Rectal smooth muscle tissue (tissue), 1 donor: ENCODE measurements around the gene ATP6AP1.

ENCODE experiments used
- H3K27ac ChIP-seq: one replicate; pipeline ENCODE4 v1.7.0; 2013; ENCODE audit warnings: low read depth, low read length, inconsistent platforms
- H3K27me3 ChIP-seq: one replicate; pipeline ENCODE4 v1.7.0; 2013; ENCODE audit warnings: low read length; ENCODE audit not compliant: control insufficient read depth, insufficient read depth
- H3K36me3 ChIP-seq: one replicate; pipeline ENCODE4 v1.7.0; 2013; ENCODE audit warnings: low read length; ENCODE audit not compliant: control insufficient read depth, insufficient read depth
- H3K4me1 ChIP-seq: one replicate; pipeline ENCODE4 v1.7.0; 2013; ENCODE audit warnings: low read length; ENCODE audit not compliant: control insufficient read depth, insufficient read depth
- H3K4me3 ChIP-seq: one replicate; pipeline ENCODE4 v1.7.0; 2013; ENCODE audit warnings: low read length
- H3K9ac ChIP-seq: one replicate; pipeline ENCODE4 v1.7.0; 2013; ENCODE audit warnings: low read length

ATP6AP1 gene

DNA sequence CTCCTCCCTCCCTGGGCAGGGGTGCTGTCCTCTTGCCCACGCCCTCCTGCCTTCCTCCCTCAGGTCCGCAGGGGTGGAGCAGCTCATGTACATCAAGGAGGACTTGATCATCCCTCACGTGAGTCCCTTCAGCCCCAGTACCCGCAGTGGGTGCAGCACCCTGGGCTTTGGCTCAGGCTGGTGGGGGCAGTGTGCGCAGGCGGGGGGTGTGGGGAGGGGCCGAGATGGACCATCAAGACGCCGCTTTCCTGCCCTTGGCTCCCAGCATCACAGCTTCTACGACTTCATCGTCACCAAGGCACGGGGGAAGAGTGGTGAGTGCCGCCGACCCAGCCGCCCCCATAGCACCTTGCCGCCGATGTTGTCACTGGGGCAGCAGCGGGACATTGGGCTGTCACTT, 21.1 kb downstream of the ATP6AP1 start:
- Histone ChIP-seq H3K9ac (no peak overlapping the region), H3K36me3 (peaks cover 22% of the 10 kb centered on the region), H3K27ac (no peak overlapping the region), H3K27me3 (no peaks in the 10 kb centered on the region), H3K4me3 (no peak overlapping the region), H3K4me1 (peaks cover 9% of the 10 kb centered on the region)

DNA sequence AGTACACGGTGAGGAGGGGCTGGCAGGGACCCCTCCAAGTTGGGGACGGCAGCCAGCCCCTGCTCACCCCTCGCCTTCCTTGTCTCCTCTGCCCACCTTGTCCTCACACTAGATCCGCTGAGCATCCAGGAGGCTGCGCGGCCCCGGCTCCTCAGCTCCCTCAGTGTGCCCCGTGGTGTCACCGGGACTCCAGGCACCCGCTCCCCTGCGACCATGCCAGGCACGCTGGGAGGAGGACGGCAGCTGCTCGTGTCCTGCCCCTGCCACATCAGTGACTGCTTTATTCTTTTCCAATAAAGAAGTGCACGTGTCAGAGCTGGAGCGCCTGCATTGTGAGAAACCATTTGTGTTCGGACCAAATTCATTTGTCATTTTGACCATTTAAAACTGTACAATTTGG, 21.8 kb downstream of the ATP6AP1 start:
- no peaks in the 10 kb centered on the region for H3K27me3 ChIP-seq
- H3K36me3 ChIP-seq = peaks cover 22% of the 10 kb centered on the region
- H3K4me1 ChIP-seq = peaks cover 2% of the 10 kb centered on the region

DNA sequence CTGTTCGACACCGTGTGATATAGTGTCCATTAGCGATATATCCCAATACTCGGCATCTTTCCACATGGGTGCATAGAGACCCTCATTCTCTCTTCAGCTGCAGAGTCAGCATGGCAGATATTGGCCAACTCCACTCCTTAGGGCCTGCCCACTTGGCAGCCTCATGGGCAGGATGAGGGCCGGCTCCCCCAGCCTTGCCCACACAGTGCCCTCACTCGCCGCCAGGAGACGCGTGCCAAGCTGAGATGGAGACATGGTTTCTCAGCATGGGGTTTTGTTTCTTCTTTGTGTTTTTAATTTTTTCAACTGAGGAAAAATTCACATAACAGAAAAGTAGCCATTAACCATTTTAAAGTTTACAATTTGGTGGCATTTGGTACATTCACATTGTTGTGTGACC, 24.3 kb downstream of the ATP6AP1 start:
- Histone ChIP-seq H3K9ac (no peak overlapping the region), H3K27ac (no peak overlapping the region), H3K36me3 (peaks cover 16% of the 10 kb centered on the region), H3K4me3 (no peak overlapping the region), H3K27me3 (no peaks in the 10 kb centered on the region), H3K4me1 (no peaks in the 10 kb centered on the region)

More for the DNA sequence above, 21.8 kb downstream of the ATP6AP1 start:
- H3K9ac ChIP-seq = no peak overlapping the region
- no peak overlapping the region for H3K27ac ChIP-seq
- no peak overlapping the region for H3K4me3 ChIP-seq

DNA sequence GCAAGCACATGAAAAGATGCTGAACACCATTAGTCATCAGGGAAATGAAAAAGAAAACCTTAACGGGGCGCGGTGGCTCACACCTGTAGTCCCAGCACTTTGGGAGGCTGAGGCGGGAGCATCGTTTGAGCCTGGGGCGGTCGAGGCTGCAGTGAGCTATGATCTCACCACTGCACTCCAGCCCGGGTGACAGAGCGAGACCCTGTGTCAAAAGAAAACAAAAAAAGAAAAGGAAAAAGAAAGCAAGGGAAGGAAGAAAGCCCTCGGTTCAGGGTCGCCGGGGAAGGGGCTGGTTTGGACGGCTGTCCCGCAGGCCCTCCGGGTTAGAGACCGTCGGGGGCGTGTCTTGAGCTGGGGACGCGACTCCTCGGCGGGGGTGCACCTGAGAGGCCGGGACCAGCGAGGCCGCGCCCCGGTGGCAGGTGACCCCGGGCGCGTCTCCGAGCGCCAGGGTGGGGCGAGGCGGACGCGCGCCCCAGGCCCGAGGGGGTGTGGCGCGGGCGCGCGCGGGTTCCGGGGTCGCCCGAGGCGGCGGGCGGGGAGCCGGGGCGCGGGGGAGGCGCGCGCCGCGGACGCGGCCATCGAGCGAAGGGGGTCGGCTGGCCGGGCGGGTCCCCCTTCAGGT, 29.1 kb downstream of the ATP6AP1 start:
- H3K27ac ChIP-seq = no peak overlapping the region
- peaks cover 2% of the 10 kb centered on the region for H3K27me3 ChIP-seq
- H3K4me3 ChIP-seq = peak overlapping the region; percentile 58
- no peak overlapping the region for H3K9ac ChIP-seq
- peaks cover under 1% of the 10 kb centered on the region for H3K36me3 ChIP-seq
- no peaks in the 10 kb centered on the region for H3K4me1 ChIP-seq

DNA sequence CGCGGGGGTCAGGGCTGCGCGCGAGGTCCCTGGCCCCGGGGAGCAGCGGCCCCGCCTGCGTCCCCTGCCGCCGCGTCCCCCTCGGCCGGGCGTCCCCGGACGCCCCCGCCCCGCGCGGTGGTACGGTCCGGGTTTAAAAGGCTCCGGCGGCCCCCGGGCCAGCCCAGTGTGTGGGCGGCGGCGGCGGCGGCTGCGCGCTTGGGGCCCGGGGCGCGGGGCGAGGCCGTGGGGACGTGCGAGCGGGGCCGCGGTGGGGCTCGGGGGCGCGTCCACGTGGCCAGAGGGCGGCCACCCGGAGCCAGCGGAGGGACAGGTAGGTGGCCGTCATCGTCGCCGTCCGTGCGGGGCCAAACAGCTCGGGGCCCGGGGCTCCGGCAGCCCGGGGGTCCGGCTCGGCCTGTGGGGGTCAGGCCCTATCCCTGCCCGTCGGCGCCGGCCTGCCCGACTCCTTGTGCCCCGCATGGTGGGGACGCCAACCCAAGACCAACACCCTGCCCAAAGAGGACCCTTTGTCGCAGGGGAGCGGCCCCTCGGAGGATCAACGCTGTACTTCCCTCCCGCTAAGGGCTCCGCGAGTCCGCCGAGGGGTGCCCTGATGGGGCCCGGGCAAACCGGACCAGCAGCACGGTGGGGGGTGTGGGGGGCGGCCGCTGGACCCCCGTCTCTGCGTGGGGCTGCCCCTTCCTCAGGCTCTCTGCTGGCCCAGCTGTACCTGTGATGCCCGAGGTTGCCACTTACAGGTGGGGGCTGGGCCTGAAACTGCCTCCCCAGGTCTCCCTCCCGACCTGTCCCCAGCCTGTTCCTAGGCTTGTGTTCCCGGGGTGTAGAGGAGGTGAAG, 29.9 kb downstream of the ATP6AP1 start, which contains the start of gene PLXNA3:
PLXNA3 (plus strand) TSS at position 166 of the 838 bp plus-strand sequence. CDS start 1,903 bp downstream, outside the sequence.
- H3K4me1 ChIP-seq = no peaks in the 10 kb centered on the region
- H3K27ac ChIP-seq = peak within 1 kb of the TSS; percentile 50
- H3K27me3 ChIP-seq = peaks cover 3% of the 10 kb centered on the region
- H3K9ac ChIP-seq = no peak within 1 kb of the TSS
- H3K4me3 ChIP-seq = peak within 1 kb of the TSS; percentile 71
- no peaks in the 10 kb centered on the region for H3K36me3 ChIP-seq

DNA sequence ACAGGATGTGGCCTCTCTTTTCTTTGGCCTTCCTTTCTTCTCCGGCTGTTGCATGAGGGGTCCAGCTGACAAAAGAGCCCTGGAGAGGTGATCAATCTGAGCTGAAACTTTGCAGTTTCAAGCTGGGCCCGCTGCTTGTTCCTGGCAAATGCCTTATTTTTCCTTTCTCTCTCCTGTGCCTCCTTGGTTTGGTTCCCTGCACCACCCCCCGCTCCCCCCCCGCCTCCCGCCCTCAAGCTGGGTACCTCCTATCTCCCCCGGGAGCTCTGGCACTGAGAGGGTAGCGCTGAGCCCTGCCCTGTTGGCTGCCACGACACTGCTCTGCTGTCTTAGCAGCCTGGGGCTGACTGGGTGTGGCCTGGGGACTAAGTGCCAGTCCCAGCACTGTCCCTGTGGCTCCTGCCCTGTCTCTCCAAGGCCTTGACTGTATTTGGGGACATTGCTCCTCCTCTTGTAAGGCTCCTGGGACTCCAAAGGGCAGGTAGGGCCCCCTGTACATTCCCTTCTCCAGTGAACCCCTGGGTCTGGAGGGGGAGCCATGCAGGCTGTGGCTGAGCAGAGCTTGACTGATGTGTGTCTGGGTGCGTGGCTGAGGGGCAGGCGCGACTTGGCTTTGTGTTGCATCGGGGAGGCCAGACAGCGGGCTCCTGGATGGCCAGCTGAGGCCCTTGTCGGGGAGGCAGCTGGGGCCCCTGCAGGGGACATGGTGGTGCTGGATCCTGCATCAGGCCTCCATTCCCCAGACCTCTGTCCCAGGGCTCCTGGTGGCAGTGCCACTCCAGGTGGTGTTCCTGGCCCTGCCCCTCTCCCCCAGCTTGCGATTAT, 30.7 kb downstream of the ATP6AP1 start:
- H3K27me3 ChIP-seq = peaks cover 3% of the 10 kb centered on the region
- no peak overlapping the region for H3K27ac ChIP-seq
- H3K4me3 ChIP-seq = peak overlapping the region; percentile 71
- H3K4me1 ChIP-seq = no peaks in the 10 kb centered on the region
- no peaks in the 10 kb centered on the region for H3K36me3 ChIP-seq
- no peak overlapping the region for H3K9ac ChIP-seq

DNA sequence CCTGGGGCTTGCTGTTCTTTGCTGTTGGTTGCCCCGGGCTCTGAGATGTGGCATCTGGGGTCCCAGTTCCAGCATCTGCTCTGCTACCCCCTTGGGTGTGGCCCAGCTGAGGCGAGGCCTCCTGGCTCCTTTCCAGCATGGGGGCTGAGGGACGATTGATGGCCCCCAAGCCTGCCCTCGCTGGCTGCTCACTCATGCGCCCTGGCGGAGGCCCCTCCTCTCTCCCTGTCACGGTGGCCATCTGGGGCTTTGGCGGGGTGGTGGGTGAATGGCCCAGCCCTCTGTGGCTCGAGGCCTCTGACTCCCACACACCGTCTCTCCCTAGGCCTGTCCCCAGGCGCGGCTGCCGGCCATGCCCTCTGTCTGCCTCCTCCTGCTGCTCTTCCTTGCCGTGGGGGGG, 31.4 kb downstream of the ATP6AP1 start:
- Histone ChIP-seq H3K4me3 (peak overlapping the region; percentile 63), H3K9ac (no peak overlapping the region), H3K27me3 (peaks cover 3% of the 10 kb centered on the region), H3K4me1 (no peaks in the 10 kb centered on the region), H3K27ac (no peak overlapping the region), H3K36me3 (no peaks in the 10 kb centered on the region)

DNA sequence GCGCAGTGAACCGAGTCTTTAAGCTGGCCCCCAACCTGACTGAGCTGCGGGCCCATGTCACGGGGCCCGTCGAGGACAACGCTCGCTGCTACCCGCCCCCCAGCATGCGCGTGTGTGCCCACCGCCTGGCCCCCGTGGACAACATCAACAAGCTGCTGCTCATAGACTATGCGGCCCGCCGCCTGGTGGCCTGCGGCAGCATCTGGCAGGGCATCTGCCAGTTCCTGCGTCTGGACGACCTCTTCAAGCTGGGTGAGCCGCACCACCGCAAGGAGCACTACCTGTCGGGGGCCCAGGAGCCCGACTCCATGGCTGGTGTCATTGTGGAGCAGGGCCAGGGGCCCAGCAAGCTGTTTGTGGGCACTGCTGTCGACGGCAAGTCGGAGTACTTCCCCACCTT, 31.8 kb downstream of the ATP6AP1 start:
- Histone ChIP-seq H3K27me3 (peaks cover 3% of the 10 kb centered on the region), H3K9ac (no peak overlapping the region), H3K36me3 (no peaks in the 10 kb centered on the region), H3K4me1 (no peaks in the 10 kb centered on the region), H3K4me3 (no peak overlapping the region), H3K27ac (no peak overlapping the region)

DNA sequence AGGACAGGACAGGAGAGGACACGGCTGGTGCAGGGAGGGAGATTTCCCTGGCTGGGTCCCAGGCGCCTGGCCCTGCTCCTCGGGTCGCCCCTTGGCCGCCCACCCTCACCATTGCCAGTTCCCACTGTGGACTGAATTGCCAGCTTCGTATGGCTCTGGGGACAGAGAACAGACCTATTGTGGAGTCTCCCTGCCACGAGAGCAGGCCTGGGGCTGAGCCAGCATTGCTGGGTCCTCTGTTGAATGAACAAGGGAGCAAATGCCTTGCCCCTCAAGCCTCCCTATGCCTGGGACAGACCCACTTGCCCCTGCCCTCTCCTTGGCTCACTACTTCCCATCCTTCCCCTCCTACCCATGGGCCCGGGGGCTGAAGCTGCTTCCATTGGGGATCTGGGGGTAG, 33.9 kb downstream of the ATP6AP1 start:
- no peak overlapping the region for H3K4me3 ChIP-seq
- H3K36me3 ChIP-seq = peaks cover 4% of the 10 kb centered on the region
- no peak overlapping the region for H3K27ac ChIP-seq
- H3K9ac ChIP-seq = no peak overlapping the region
- peaks cover 3% of the 10 kb centered on the region for H3K27me3 ChIP-seq
- no peaks in the 10 kb centered on the region for H3K4me1 ChIP-seq

DNA sequence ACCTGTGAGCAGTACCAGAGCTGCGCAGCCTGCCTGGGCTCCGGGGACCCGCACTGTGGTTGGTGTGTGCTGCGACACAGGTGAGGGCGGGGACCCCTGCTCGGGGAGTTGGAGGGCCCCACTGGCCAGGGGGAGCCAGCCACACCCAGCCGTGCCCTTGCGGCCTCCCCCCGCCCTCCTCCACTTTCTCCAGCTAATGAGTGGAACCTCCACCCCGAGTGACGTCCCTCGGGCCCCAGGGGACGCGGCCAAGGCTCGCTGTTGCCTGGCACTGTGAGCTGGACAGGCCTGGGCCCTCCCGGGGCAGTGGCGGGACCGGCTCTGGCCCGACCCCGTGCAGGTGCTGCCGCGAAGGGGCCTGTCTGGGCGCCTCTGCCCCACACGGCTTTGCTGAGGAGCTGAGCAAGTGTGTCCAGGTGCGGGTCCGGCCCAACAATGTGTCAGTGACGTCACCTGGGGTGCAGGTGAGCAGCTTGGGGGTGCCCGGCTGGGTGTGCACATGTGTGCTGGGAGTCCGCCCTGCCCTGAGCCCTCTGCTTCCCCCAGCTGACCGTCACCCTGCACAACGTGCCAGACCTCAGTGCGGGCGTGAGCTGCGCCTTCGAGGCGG, 35.2 kb downstream of the ATP6AP1 start:
- H3K27me3 ChIP-seq = peaks cover 3% of the 10 kb centered on the region
- H3K4me1 ChIP-seq = no peaks in the 10 kb centered on the region
- no peak overlapping the region for H3K4me3 ChIP-seq
- no peak overlapping the region for H3K9ac ChIP-seq
- no peak overlapping the region for H3K27ac ChIP-seq
- peaks cover 4% of the 10 kb centered on the region for H3K36me3 ChIP-seq

DNA sequence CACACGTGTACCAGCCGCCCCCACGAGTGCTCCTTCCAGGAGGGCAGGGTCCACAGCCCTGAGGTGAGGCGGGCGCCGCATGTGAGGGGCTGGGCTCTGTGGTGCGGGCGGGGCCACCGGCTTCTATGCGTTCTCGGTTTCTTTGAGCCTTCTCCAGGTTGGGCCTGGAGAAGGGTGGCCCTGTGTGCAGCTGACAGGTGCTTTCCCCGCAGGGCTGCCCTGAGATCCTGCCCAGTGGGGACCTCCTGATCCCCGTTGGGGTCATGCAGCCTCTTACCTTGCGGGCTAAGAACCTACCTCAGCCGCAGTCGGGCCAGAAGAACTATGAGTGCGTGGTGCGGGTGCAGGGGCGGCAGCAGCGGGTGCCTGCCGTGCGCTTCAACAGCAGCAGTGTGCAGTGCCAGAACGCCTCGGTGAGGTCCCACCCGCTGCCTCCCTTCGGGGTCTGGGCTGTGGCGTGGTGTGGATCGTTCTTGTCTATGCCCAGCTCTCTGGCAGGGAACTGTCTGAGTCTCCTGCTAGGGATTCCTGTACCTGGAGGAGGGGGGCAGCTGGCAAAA, 36.4 kb downstream of the ATP6AP1 start:
- Histone ChIP-seq H3K36me3 (peaks cover 4% of the 10 kb centered on the region), H3K27me3 (peaks cover 3% of the 10 kb centered on the region)

DNA sequence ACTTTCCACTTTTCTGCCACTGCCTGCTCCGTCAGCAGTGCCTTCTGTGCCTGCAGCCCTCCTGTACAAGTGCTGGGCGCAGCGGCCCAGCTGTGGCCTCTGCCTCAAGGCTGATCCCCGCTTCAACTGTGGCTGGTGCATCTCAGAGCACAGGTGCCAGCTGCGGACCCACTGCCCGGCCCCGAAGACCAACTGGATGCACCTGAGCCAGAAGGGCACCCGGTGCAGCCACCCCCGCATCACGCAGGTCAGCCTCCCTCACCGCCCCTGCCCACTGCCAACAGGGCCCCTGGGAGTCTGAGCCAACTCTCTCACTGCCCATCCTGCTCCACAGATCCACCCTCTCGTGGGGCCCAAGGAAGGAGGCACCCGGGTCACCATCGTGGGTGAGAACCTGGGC, 37.1 kb downstream of the ATP6AP1 start:
- H3K9ac ChIP-seq = no peak overlapping the region
- H3K27me3 ChIP-seq = peaks cover 3% of the 10 kb centered on the region
- H3K36me3 ChIP-seq = peaks cover 4% of the 10 kb centered on the region
- no peak overlapping the region for H3K27ac ChIP-seq
- H3K4me1 ChIP-seq = no peaks in the 10 kb centered on the region
- no peak overlapping the region for H3K4me3 ChIP-seq

More for the DNA sequence above, 36.4 kb downstream of the ATP6AP1 start:
- Histone ChIP-seq H3K27ac (no peak overlapping the region), H3K4me1 (no peaks in the 10 kb centered on the region), H3K9ac (no peak overlapping the region), H3K4me3 (no peak overlapping the region)
